Neural cell (in vitro differentiated cells): ENCODE results near the gene TRIM44.

Experiments used
- EZH2 ChIP-seq: fragments of 200-600, 300-800 bp; shearing (Covaris generic), sonication (generic); IDR thresholded peaks from 2 replicates; pipeline ENCODE4 v1.6.1; 2014; ENCODE audit warnings: antibody characterized with exemption, low read length, borderline replicate concordance, mild to moderate bottlenecking; ENCODE audit not compliant: insufficient read depth, poor library complexity, severe bottlenecking
- MXI1 ChIP-seq: fragments of 450-650 bp; conservative IDR thresholded peaks from 2 replicates; pipeline ENCODE4 v1.6.1; 2014; ENCODE audit warnings: antibody characterized with exemption, mild to moderate bottlenecking; ENCODE audit not compliant: poor library complexity, severe bottlenecking
- POLR2AphosphoS5 ChIP-seq: IDR thresholded peaks from 2 replicates; pipeline ENCODE4 v1.6.1; 2012
- RAD21 ChIP-seq: fragments of 450-650 bp; conservative IDR thresholded peaks from 2 replicates; pipeline ENCODE4 v1.6.1; 2014; ENCODE audit warnings: antibody characterized with exemption, mild to moderate bottlenecking, moderate library complexity
- SMC3 ChIP-seq: fragments of 450-650 bp; conservative IDR thresholded peaks from 2 replicates; pipeline ENCODE4 v1.6.1; 2014; ENCODE audit warnings: antibody characterized with exemption, mild to moderate bottlenecking, moderate library complexity; ENCODE audit not compliant: poor library complexity
- TAF1 ChIP-seq: IDR thresholded peaks from 2 replicates; pipeline ENCODE4 v1.6.1; 2012; ENCODE audit warnings: low read depth
- TF ChIP-seq, protein P1 (sequence below): fragments of 450-650 bp; IDR thresholded peaks from 2 replicates; pipeline ENCODE4 v1.5.1; 2014; ENCODE audit warnings: antibody characterized with exemption, mild to moderate bottlenecking, moderate library complexity; ENCODE audit not compliant: poor library complexity, severe bottlenecking

GRCh38 chr11:35746356-35747153, 84.0 kb downstream of the TRIM44 start:
- TF ChIP-seq, protein P1, sequence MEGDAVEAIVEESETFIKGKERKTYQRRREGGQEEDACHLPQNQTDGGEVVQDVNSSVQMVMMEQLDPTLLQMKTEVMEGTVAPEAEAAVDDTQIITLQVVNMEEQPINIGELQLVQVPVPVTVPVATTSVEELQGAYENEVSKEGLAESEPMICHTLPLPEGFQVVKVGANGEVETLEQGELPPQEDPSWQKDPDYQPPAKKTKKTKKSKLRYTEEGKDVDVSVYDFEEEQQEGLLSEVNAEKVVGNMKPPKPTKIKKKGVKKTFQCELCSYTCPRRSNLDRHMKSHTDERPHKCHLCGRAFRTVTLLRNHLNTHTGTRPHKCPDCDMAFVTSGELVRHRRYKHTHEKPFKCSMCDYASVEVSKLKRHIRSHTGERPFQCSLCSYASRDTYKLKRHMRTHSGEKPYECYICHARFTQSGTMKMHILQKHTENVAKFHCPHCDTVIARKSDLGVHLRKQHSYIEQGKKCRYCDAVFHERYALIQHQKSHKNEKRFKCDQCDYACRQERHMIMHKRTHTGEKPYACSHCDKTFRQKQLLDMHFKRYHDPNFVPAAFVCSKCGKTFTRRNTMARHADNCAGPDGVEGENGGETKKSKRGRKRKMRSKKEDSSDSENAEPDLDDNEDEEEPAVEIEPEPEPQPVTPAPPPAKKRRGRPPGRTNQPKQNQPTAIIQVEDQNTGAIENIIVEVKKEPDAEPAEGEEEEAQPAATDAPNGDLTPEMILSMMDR = no peak
- TF ChIP-seq RAD21 (no peak), SMC3 (no peak), TAF1 (no peak), EZH2 (no peak), POLR2AphosphoS5 (no peak), MXI1 (no peak)
